ENCODE data around the gene C16orf89. TPM values are rescaled to one million over a fixed set of nuclear protein-coding genes. Genes with fewer than 3 reads are reported as not detected.

Gene C16orf89
- total RNA-seq, 6 experiments from 2014 or later, result not detected

- DNase-seq, result no peak
- Mint-ChIP-seq H3K27ac (no peak overlapping the region), H3K9me3 (no peaks in the 10 kb centered on the region), H3K4me1 (ENCODE audit: low read depth) (peaks cover 23% of the 10 kb centered on the region), H3K36me3 (ENCODE audit: low read depth) (no peaks in the 10 kb centered on the region), H3K27me3 (ENCODE audit: insufficient read depth) (peaks cover 16% of the 10 kb centered on the region), H3K4me3 (no peak overlapping the region)
- TF ChIP-seq, protein P1, sequence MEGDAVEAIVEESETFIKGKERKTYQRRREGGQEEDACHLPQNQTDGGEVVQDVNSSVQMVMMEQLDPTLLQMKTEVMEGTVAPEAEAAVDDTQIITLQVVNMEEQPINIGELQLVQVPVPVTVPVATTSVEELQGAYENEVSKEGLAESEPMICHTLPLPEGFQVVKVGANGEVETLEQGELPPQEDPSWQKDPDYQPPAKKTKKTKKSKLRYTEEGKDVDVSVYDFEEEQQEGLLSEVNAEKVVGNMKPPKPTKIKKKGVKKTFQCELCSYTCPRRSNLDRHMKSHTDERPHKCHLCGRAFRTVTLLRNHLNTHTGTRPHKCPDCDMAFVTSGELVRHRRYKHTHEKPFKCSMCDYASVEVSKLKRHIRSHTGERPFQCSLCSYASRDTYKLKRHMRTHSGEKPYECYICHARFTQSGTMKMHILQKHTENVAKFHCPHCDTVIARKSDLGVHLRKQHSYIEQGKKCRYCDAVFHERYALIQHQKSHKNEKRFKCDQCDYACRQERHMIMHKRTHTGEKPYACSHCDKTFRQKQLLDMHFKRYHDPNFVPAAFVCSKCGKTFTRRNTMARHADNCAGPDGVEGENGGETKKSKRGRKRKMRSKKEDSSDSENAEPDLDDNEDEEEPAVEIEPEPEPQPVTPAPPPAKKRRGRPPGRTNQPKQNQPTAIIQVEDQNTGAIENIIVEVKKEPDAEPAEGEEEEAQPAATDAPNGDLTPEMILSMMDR (IDR thresholded peaks at IDR 0.05), result no peak
Measured at GRCh38 chr16:5069048-5069447, 3.3 kb upstream of the C16orf89 start.

GRCh38 chr16:5066511-5066910, 755 bp upstream of the C16orf89 start:
- no peaks in the 10 kb centered on the region for H3K36me3 Mint-ChIP-seq (ENCODE audit: low read depth)
- no peaks in the 10 kb centered on the region for H3K9me3 Mint-ChIP-seq
- no peak for DNase-seq
- peaks cover 27% of the 10 kb centered on the region for H3K27me3 Mint-ChIP-seq (ENCODE audit: insufficient read depth)
- TF ChIP-seq, protein P1 (IDR thresholded peaks at IDR 0.05), result no peak
- H3K4me1 Mint-ChIP-seq (ENCODE audit: low read depth), result peaks cover 7% of the 10 kb centered on the region
- no peak overlapping the region for H3K4me3 Mint-ChIP-seq
- no peak overlapping the region for H3K27ac Mint-ChIP-seq

DNA sequence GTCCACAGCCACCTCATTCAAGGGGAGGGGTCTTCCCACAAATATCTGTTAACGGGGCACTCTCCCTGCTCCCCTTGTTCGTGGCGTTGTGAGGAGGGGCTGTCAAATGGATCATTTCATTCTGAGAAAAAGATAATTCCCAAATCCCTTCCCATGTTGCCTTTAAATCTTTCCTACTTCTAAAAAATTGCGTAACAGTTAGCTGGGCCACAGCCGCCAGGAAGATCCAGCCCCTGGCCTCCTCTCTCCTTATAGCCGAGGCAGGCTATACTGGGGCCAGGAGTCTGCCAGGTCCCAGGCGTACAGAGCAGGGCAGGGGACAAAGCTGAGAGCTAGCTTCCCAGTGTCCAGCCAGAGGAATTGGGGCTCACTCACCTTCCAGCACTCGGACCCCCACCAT, 430 bp downstream of the C16orf89 start:
- Mint-ChIP-seq H3K4me3 (no peak overlapping the region), H3K36me3 (ENCODE audit: low read depth) (no peaks in the 10 kb centered on the region), H3K9me3 (no peaks in the 10 kb centered on the region), H3K4me1 (ENCODE audit: low read depth) (no peaks in the 10 kb centered on the region), H3K27me3 (ENCODE audit: insufficient read depth) (peaks cover 28% of the 10 kb centered on the region), H3K27ac (no peak overlapping the region)
- TF ChIP-seq, protein P1 (IDR thresholded peaks at IDR 0.05), result no peak
- DNase-seq, result no peak

DNA sequence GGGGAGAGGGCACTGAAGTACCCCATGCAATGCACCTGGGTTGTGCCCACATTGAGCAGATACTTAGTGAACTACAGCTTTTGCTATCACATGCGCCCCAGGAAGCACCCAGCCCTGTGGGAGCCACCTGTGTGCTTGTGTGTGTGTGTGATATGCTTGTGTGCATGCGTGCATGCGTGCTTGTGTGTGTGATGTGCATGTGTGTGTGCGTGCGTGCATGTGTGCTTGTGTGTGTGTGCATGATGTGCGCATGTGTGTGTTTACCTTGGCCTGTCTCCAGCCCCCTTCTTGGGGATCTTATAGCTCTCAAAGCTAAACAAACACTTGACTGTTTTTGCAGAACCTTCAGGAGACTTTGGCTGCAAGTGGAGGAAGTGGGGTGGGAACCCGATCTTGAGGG, 841 bp downstream of the C16orf89 start:
- Mint-ChIP-seq H3K36me3 (ENCODE audit: low read depth) (no peaks in the 10 kb centered on the region), H3K4me3 (no peak overlapping the region), H3K9me3 (no peaks in the 10 kb centered on the region), H3K27ac (no peak overlapping the region), H3K27me3 (ENCODE audit: insufficient read depth) (peaks cover 28% of the 10 kb centered on the region), H3K4me1 (ENCODE audit: low read depth) (no peaks in the 10 kb centered on the region)
- no peak for DNase-seq
- TF ChIP-seq, protein P1 (IDR thresholded peaks at IDR 0.05), result no peak

- Mint-ChIP-seq H3K36me3 (ENCODE audit: low read depth) (no peaks in the 10 kb centered on the region), H3K27ac (no peak overlapping the region), H3K4me1 (ENCODE audit: low read depth) (no peaks in the 10 kb centered on the region), H3K9me3 (no peaks in the 10 kb centered on the region), H3K4me3 (no peak overlapping the region), H3K27me3 (ENCODE audit: insufficient read depth) (peaks cover 27% of the 10 kb centered on the region)
- no peak for DNase-seq
- TF ChIP-seq, protein P1 (IDR thresholded peaks at IDR 0.05), result 0 out of 2 replicates have a peak, but pooled peaks have one; percentile 10
Measured at GRCh38 chr16:5062790-5063765, 2.7 kb downstream of the C16orf89 start.
